Umbilical cord (tissue), 2 donors: ENCODE results near the gene RAMACL. TPM values are rescaled to one million over a fixed set of nuclear protein-coding genes. Genes with fewer than 3 reads are reported as not detected.

Experiments
- DNase-seq: peaks from one replicate; pipeline ENCODE4 v3.0.0-alpha.2; 2015; ENCODE audit warnings: low spot score
- total RNA-seq: library from RNA; depleted of rRNA; stranded (reverse); fragments of >200 nt; gene quantifications from one replicate; pipeline ENCODE4 v1.2.3, GENCODE V29; 2014; ENCODE audit warnings: low replicate concordance; ENCODE audit not compliant: insufficient read depth

RAMACL gene
- total RNA-seq, 1 donor from 2014 or later, result 13.2 TPM

DNA sequence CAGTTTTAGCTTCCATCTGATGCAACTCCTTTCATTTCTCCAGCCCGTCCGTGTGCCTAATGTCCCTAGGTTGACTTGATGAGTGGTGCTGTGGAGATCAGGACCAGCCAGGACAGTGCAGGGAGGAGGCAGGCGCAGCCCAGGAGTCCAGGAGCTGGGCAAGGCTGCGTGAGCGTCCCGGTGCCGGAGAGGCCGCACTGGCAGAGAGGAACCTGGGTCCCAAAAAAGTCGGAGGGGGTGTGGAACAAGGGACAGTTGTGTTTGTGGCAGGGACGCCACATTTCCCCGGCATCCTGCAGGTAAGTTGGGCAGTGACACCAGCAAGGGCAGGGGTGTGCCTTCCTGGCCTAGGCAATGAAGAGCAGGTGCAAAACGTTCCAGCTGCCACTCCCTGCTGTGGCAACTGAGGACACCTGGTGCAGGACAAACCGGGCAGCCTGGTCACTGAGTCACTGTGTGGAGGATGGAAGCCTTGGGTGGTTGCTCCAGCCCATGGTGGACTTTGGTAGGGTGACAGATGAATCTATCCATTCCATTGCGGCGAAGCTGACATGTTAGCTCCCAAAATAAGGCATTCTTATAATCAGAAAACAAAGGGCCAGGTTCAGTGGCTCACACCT, 53.2 kb downstream of the RAMACL start:
- DNase-seq, result no peak

Other genes starting within 250 kb of the RAMACL start
- gene SFT2D1, start 244.1 kb downstream of the RAMACL start, total RNA-seq, result 35.9 TPM
- gene MPC1, start 203.7 kb downstream of the RAMACL start, total RNA-seq, result 36.4 TPM
- gene RPS6KA2, start 40.6 kb upstream of the RAMACL start, total RNA-seq, result 10.1 TPM